GM19452 (cell line): Measurements from ENCODE around the gene ENHO.
"Not testable (repeated sequence)": the region's sequence is repeated elsewhere in the genome, so short reads cannot be mapped to it uniquely, and the experiment has no call there.

Experiments used
- ATAC-seq: cut with Tn5 transposase; IDR thresholded peaks from one replicate; pipeline ENCODE4 v1.9.1; 2021; ENCODE audit not compliant: unreplicated experiment

ENHO gene

DNA sequence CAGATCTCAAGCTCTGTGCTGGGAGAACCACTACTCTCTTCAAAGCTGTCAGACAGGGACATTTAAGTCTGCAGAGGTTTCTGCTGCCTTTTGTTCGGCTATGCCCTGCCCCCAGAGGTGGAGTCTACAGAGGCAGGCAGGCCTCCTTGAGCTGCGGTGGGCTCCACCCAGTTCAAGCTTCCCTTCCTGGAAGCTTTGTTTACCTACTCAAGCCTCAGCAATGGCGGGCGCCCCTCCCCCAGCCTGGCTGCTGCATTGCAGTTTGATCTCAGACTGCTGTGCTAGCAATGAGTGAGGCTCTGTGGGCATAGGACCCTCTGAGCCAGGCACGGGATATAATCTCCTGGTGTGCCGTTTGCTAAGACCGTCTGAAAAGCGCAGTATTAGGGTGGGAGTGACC, 9.3 kb upstream of the ENHO start:
- not testable (repeated sequence) for ATAC-seq

DNA sequence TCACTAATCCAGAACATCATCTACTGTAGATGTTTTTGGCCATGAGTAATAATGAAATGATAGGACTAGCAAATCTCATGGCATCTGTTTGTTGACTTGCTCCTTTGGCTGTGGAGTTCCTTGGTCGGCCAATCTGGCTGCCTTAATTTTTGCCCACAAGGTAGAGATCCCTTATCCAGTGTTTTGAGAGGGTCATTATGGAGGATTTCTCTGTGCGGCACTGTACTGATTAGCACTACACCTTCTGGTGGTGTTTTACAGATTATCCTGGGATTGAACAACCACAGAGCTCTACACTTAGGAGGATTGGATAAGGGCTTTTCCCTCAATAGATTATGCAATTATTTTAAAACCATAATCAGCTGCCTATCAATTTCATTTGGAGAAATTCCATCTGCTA, 3.2 kb upstream of the ENHO start:
- ATAC-seq: no peak

DNA sequence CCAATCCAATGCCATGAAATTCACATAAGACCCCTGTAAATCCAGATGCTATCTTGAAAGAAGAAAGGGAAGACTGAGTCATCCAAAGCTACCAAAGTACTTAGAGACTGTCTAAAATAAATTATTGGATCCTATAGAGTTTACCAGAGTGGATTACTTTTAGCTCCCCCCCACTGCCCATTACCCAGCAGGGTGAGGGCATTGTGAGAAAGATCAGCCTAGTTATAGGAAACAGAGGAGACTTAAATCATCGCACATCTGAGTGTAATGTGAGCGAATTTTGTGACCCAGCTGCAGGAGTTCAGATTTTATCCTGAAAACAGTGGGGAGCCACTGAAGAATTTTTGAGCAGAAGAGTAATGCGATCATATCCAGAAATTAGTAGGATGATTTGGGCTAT, 1.6 kb upstream of the ENHO start:
- no peak for ATAC-seq

DNA sequence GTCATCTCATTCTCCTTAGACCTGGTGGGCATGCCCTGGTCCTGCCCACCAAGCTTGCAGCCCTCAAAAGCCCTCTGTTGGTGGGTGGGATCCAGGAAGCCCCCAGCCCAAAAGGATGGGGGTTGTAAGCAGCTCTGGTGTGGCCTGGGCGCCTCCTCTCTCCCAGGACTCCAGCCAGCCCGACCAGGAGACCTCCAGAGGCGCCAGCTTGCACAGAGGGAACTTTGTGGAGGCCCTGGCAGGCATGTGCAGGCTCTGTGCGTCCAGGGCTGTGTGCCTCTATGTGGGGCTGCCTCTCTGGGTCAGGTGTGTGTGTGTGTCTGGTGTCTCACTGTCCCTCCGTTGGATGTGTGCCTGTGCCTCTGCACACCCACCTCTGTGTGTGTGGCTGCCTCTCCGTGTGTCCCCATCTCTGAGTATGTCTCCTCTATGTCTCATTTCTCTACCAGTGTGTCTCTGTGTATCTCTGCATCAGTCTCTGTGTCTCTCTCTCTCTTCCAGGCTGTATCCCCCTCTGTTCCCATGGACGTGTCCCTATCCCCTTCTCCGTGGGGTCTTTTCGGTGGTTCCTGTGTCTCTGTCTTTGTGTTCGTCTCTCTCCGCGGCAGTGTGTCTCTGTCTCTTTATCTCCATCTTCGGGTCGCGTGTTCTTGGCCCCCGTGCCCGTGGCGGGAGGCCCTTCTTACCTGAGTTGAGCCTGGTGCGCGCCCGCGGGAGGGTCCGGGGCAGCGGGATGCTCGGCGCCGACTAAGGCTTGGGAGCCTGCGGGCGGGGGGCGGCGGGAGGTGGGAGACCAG, 501 bp downstream of the ENHO start:
- ATAC-seq: peak; percentile 6

DNA sequence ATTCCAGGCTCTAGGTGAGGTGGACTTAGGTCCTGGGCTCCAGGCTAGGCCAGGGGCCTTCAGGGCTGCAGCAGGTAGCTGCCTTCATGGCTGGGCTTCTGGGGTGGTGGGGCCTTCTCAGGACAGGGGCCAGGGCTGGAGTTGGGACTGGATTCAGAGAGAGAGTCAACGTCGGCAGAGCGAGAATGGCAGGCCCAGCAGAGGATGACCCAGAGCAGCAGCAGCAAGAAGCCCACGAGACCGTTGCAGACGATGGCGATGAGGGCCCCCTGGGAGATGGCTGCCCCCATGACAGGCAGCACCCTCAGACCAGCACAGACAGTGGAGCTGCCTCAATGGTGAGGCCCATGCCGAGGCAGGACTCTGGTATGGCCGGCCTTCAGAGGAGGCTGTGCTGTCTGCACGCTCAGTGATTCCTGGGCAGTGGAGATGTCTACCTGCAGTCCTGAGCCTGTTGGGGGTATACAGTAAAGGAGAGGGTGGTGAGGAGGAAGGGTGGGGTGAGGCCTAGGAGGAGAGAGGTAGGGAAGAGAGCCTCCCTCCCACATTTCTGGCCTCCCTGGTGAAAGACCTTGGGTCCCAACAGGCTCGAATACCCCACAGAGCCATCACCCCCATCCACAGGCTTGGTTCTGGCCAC, 1.3 kb downstream of the ENHO start:
- ATAC-seq: no peak

DNA sequence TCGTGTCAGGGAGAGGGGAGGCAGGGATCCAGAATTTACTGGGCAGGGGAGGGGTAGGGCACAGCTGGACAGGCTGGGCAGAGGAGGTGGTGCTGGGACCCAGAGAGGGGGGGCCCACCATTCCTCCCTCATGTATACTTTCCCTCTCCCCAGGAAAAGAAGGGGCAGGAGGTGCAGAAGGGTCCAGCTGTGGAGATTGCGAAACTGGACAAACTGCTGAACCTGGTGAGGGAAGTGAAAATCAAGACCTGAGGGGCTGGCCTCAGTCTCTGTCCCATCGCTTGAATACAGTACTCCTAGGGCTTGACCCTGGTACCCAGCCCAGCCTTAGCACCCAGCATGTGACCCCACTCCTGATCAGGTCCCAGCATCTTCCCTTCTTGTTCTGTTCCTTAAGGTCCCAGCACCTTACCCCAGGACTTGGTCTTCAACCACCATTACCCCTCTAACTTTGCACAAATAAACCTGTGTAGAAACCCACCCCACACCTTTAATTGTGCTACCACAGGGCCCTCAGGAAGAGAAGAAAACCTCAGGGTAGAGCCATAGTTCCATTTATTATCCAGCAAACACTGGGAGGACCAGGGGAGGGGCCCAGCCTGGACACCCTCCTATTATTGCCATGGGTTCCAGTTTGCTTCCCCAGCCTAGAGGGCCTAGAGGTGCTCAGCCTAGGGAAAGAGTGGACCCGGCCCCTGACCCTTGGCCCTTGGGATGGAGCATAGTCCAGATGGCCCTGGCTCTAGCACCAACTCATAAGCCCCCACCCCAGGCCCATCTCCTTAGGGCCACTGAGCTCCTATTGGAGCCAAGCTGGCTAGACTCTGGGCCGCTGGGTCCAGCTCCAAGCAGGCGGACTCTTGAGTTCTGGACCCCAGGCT, 2.0 kb downstream of the ENHO start:
- no peak for ATAC-seq

DNA sequence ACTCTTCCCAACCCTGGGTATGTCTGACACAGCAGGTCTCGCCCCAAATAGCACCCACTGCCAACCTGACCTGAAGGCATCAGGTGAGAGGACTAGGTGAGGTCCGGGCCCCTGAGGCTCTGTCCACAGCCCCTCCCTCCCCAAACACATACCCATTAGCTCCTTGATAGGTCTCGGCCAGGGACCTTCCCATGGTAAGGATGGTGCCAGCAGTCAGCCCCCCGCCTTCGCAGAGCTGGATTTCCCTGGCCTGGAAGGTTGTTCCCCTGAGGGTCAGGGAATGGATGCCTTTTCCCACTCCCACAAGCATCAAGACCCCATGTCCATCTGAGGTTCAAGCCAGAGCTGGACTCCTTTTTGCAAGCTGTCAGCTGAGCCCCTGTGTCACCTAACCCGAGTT, 2.7 kb downstream of the ENHO start:
- no peak for ATAC-seq

DNA sequence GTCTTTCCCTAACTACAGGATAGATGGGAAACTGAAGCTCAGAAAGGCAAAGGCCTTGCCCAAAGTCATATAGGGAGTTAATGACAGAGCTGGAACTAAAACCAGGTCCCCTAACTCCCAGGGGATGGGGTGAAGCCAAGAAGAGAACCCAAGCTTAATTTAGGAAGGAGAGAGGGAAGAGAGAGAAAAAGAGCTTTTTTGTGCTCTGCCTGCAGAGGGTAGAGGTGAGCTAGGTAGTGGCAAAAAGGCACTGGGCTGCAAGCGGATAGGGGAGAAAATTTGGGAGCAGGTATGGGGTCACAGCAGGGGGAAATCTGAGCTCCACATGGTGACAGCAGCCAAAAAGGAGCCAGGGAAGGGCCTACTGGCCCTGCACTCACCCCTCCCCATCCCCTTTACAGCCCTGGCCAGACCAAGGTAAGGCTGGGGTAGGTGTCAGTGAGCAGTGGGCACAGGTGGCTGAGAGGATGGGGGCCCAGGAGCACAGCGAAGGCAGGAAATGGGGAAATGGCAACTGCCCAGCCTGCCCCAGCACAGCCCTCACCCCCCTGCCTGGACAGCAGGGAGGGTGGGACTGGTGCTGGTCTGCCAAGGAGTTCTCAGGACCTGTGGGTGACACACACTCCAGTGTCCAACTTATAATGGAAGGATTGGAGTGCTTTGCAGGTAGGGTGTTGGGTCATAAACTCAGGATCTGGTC, 3.3 kb downstream of the ENHO start:
- no peak for ATAC-seq

DNA sequence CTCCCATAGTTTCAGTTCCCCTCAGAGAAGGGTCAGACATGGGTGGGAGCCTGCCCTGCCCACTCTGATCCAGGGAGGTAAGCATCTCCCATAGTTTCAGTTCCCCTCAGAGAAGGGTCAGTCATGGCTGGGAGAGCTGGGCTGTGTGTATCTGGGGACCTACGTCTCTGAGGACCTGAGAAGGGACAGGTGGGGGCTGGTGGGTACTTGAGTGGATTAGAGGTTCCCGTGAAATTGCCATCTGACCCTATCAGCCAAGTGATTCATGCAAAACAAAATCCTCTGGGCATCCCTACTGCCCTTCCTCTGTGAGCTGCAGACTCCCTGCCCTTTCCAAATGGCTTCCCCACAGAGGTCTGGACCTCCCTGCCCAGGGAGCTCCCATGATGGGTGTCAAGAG, 3.9 kb downstream of the ENHO start:
- no peak for ATAC-seq

DNA sequence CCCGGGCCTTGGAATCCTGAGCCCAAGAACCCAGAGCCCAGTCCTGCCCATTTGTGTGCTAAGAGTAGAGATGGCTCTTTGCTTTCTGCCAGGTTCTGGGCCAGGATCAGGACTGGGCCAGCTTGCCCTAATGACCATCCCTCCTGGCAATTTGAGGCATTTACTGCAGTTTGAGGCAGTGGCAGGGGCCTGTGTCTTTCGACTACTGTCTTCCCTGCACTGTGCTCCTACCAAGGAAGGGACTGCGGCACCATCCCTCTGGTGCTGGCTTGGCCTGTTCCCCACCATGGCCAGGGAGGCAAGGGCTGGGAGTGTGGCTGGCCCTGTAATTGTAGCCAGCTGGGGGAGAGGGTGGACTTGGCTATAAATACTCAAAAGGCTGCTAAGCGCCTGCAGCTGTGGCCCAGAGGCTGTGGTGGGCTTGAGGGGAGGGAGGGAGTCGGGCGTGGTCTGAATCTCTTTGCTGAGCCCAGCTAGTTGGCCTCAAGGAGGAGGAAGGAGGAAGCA, 4.6 kb downstream of the ENHO start:
- no peak for ATAC-seq

DNA sequence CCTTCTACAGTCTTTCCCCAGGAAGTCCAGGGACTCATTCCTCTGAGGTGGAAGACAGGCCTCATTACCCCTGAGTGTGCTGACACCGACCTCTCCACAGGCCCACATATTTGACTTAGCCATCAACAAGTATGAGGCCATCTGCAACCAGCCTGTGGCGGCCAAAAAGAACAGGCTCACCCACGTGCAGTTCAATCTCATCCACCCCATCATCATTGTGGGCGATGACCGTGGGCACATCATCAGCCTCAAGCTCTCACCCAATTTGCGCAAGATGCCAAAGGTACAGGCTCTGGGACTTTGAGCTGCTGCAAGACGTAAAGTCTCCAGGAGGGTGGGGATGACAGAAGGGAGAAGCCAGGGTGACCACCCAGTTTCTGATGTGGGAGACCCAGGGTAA, 5.6 kb downstream of the ENHO start:
- no peak for ATAC-seq

DNA sequence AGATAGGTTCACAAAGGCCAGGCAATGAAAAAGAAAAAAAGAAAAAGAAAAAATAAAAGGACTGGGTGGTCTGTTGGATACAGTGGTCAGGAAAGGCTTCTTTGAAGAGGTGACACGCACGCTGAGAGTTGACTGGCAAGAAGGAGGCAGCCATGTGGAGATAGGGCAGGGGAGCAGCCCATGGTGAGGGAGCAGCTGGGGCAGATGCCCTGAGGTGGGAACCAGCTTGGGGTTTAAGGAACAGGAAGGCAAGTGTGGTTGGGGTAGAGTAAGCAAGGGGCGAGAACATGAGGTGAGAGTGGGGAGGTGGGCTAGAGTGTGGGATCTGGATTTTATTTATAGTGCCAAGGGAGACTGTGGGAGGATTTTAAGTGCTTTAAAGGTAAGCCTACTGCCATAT, 6.8 kb downstream of the ENHO start:
- ATAC-seq: no peak

DNA sequence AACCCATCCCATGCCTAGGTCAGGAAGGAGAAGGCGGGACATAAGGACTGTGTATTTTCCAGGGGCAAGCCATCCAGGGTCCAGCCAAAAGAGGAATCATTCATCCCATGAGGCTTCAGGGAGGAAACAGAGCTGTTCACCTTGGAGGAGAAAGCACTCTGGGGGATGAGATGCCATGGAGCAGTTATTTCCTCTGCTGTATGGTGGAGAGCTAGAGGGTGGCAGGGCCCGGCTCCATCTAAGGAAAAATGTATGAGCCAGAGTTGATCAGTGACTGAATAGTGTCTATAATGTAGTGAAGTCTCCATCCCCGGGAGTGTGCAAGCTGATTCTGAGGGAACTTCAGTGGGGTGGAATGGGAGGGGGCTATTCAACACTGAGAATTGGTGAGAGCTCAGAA, 8.0 kb downstream of the ENHO start:
- ATAC-seq: no peak

DNA sequence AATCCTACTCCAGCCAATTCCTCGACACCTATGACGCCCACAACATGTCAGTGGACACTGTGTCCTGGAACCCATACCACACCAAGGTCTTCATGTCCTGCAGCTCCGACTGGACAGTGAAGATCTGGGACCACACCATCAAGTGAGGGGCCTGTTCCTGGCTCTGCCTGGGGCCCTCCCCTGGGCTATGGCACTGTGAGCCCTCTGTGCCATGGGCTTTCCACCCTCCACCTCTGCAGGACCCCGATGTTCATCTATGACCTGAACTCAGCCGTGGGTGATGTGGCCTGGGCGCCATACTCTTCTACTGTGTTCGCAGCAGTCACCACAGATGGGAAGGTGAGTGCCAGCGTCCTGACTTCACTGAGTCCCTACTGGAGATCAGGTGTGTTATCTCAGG, 8.4 kb downstream of the ENHO start:
- no peak for ATAC-seq

DNA sequence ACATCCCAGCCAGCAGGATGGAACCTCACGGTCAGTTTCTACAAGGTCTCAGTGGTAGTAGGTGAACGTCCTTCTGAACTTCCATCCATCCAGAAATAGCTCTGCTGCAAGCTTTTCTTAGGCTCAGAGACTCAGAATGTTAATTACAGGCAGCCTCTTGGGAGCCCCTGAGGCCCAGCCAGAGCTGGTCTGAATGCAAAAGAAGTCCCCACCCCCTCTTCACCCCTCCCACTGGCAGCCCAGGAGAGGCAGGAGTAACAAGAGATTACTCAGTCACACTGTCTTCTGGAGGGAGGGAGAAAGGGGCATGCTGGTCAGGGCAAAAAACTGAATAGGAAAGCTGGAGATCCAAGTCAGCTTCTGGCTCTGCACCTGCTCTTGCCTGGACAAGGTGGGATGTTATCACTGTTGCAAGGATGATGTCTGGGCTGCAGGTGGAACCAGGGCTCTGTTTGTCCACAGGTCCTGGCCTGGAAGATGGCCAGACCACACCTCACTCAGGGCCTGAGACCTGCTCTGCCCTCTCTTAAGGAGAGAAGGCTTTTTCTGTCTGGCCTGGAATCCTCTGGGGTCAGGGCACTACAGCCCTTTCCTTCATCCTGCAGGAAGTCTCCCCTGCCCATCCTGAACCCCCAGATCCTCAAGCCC, 9.1 kb downstream of the ENHO start:
- ATAC-seq: no peak

DNA sequence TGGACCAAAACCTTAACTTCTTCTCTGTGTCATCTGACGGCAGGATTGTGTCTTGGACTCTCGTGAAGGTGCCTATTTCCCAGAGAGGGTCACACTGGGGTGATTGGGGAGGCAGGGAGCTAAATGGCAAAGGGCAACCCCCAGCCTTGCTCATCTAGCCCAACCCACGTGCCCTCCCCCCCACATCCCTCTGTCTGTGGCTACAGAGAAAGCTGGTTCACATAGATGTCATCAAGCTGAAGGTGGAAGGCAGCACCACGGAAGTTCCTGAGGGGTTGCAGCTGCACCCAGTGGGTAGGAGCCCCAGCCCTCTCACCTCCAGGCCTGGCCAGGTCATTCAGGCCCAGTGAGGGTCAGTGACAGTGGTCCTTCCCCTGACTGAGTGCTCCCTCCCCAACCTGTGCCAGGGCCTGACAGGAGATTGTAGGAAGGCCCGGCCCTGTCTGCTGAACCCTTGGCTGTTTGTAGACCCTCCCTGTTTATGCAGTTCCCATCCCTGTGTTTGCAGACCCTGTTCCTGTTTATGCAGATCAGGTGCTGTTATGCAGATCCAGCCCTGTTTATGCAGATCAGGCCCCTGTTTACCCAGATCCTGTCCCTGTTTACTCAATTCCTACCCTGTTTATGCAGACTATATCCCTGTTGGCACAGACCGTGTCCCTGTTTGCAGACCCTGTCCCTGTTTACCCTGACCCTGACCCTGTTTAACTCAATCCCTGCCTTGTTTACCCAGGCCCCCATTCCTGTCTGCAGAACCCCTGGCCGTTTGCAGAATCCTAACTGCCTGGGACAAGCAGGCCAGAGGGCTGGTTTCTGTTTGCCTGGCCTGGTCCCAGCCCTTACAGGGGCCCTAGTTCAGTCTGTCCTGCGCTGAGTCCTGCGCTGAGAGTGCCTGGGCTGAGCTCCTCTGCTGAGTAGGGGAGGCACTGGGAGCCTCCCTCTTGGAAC, 10.4 kb downstream of the ENHO start:
- ATAC-seq: no peak

DNA sequence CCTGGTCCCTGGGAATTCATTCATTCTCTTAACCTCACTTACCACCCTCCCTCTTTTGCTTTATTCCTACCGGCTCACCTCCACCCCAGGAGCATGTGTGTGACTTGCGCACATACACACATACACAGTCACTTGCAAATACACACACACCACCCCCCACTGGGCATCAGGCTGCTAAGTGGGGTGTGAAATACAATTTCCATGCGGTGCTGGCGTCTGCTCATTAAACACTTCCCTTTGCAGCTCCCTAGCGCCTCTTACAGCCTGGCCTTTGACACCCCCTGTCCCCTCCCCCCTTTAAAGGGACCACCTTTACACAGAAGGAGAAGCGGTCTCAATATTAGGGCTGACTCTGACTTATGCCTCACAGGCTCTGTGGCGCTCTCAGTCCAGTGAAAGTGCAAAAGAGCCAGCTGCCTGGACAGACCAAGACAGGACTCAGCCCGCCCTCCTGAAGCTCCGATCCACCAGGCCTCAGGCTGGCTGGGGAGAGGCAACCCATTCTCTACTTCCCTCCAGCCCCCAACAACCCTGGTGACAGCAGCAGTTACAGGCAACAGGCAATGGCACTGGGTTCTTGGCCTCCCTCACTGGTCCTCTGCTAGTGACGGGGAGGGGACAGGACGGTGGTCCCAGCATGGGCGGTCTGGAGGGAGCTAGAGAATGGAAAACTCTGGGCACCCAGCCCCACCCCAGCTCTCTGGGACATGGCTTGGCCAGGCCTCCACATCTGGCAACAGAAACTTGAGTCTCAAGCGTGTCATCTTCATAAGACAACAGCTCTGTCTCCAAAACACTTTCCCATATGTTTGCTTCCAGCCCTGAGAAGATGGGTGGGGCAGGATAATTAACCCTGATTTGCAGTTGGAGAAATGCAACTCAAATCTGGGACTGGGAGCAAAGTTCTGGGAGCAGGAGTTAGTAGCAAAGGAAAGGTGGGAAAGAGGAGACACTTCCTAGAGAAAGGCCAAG, 12.0 kb downstream of the ENHO start:
- ATAC-seq: no peak

DNA sequence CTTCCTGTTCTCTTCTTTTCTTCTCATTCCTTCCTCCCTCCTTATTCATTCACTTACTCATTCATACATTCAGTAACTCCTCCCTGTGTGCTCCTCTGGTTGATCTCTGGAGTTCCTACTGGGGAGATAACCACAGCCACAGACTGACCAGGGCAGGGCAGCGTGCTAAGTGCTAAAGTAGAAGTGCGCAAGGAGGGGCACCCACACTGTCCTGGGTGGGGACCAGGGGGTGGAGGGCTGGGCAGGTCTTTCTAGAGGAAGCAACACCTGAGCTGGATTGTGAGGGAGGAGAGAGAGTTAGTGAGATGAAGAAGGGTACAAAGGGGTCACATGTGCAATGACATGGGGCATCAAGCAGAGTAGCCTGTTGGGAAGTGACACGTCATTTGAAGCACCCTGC, 13.8 kb downstream of the ENHO start:
- ATAC-seq: no peak
